Subcutaneous adipose tissue (tissue), 4 donors: ENCODE data around the gene KPNA6. TPM values are rescaled to one million over a fixed set of nuclear protein-coding genes. Genes with fewer than 3 reads are reported as not detected.

ENCODE experiments used
- CTCF ChIP-seq: fragments of 450-650 bp; IDR thresholded peaks from one replicate; pipeline ENCODE4 v1.5.1; 2016; ENCODE audit warnings: low read depth, mild to moderate bottlenecking, control low read depth, antibody characterized with exemption, moderate library complexity
- total RNA-seq, 4 donors: library from RNA; depleted of rRNA; stranded (reverse); fragments of >200 nt; gene quantifications; one replicate each; pipeline ENCODE4 v1.1.0, GENCODE V29; 2016

Gene KPNA6
- total RNA-seq, 4 donors from 2014 or later: 31.4 to 41.6 (median 33.7) TPM

GRCh38 chr1:32187850-32188249 lies 80.0 kb downstream of the KPNA6 start:
- no peak for TF ChIP-seq CTCF

GRCh38 chr1:32192220-32192948 lies 84.5 kb downstream of the KPNA6 start:
- TF ChIP-seq CTCF: no peak

GRCh38 chr1:32194984-32195383 lies 87.1 kb downstream of the KPNA6 start:
- no peak for TF ChIP-seq CTCF

- no peak for TF ChIP-seq CTCF
Measured at GRCh38 chr1:32195531-32195930, 87.7 kb downstream of the KPNA6 start.

DNA sequence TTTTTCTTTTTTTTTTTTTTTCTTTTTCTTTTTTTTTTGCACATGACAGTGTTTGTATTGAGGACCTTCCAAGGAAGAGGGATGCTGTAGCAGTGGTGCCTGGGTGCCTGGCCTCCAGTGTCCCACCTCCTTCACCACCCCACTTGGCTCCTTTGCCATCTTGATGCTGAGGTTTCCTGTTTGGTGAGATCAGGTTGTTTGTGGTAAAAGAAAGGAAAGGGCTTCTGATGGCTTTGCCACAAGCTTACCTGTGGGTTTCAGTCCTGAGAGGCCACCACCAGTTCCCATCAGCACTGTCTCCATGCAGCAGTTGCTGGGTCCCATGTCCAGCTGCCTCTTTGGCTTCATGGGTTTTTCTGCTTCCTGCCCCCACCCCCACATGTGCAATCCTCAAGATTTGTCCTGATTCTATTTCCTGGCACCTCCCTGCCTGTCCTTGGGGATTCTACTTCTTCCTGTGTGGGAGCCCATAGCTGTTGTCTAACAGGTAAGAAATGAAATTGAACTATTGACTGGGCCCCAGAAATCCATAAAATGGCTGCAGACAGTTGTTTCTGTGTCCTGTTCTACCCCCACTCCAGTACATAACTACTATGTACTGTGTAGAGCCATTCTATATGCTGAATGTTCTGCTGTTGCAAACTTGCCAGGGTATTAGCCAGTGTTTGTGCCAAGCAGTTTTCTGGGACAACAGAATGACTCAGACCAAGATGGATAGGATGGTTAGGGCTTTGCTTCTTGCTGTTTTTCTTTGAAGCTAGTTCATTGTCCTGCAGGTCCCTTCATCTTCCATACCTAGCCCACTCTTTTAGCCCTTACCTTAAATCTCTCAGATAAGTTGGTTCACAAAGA lies 88.3 kb downstream of the KPNA6 start:
- no peak for TF ChIP-seq CTCF

GRCh38 chr1:32197074-32197473 lies 89.2 kb downstream of the KPNA6 start:
- no peak for TF ChIP-seq CTCF

- no peak for TF ChIP-seq CTCF
Measured at GRCh38 chr1:32197837-32198236, 90.0 kb downstream of the KPNA6 start.
